ENCODE results near the gene COL20A1. TPM values are rescaled to one million over a fixed set of nuclear protein-coding genes. Genes with fewer than 3 reads are reported as not detected.
A peak's percentile ranks its signal among the peaks of the same experiment; 100 is the strongest.

Gene COL20A1
- total RNA-seq, 1 donor from 2014 or later: not detected

DNA sequence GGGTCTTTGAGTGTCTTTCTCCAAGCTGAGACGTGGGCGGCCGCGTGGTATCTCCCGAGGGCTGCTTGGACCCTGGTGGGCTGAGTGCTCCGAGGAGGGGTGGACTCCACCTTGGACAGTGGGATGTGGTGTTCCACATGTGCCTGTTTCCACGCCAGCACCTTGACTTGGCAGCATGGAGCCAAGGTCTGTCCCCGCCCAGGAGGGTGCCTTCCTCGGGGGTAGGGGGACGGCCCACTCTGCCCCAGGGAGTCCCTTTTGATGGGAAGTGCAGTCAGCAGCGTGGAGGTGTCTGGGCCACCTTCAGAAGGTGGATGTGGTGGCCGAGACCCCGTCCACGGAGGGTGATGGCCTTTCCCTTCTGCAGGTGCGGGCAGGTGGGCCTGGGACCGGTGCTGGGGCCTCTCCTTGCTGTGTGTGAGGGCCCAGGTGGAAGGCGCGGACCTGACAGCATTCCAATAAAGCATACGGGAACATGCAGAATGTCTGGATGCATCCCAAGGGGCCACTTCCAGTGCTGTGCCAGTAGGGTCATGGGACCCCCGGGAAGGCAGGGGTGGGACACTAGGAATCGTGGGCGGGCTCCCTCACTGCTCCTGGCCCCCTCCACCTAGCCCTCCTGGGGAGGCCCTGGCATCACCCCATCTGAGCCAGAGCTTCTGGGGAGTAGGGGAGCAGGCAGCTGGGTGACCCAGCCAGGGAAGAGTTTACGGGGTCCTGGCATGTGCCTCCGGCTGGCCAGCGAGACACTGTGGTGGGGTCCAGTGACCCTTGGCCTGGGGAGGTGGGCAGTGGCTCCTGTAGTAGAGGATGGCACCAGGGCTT is 3.5 kb upstream of the COL20A1 start:
- no peak for ATAC-seq
- no peak for DNase-seq (ENCODE audit: low spot score)

DNA sequence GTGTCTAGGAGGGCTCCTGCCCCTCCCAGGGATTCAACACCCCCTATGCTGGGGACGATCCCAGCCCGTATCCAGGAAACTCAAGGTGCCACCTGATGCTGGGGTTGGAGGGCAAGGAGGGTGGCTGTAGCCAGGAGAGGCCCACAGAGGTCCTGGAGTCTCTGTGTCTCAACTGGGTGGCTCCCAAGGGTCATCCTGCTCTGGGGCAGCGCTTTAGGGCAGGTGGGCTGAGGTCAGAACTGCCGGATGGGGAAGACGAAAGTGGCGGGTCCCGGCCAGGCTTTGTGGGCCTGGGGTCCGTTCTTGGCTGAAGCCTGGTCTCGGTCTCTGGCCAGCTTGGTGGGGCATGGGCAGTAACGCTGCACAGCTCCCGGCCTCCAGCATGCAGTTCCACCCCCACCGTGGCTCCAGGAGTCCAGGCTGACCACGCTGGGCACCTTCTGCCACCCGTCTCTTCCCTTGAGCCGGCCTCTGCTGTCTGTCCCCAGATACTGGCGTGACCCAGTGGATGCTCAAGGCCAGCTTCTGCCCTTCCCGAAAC is 2.8 kb upstream of the COL20A1 start:
- peak; percentile 6 for ATAC-seq
- no peak for DNase-seq (ENCODE audit: low spot score)

DNA sequence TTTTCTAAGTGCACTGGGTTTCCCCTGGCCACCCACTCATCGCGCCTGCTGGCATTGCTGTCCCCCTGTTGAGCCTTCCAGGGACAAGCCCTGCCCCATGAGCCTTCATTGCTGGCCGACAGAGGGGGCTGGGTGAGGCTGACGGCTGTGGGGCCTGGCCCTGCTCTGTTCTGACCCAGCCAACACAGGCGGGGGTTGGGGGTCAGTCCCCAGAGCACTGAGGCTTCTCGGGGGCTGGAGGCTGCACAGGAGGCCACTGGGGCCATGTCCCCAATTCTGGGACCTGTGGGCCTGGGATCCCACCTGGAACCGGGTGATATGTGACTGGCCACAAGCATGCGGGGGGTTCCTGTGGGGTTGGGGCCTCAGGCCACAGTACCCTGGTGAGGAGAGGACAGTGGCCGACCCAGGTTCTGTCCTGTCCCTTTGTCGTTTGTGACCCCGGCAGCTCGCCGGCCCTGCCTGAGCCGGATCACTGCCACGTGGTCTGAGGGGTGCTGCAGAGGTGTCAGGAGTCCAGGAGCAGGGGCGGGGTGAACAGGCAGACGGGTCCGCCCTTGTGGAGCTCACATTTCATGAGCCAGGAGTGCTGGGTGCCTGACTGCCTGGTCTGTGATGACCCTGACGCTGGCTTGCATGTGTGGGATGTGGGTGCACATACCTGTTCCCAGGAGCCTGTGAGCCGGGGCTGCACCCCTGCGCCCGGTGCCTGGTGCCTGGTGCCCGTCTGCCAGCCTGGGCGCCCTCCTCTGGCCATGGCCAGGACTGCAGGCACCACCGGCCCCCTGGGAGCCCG is 2.1 kb upstream of the COL20A1 start:
- peak; percentile 72 for ATAC-seq
- no peak for DNase-seq (ENCODE audit: low spot score)

DNA sequence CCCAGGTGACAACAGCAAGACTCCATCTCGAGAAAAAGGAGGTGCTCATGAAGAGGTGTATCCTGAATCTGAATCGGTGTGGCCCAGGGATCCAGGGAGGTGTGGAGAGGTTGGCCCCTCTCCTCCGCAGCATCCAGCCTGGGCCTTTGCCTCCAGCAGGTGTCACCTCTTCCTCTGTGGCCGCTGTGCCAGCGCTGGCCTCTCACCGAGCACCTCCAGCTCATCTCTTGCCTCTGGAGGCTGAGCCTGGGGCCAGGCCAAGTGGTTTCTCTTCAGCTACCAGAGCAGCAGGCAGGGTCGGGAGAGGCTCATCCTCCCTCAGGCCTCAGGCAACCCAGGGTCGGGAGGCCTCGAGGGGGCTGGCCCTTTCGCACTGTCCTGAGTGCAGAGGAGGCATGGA is 1.2 kb upstream of the COL20A1 start:
- ATAC-seq (no peak), DNase-seq (ENCODE audit: low spot score) (no peak)

DNA sequence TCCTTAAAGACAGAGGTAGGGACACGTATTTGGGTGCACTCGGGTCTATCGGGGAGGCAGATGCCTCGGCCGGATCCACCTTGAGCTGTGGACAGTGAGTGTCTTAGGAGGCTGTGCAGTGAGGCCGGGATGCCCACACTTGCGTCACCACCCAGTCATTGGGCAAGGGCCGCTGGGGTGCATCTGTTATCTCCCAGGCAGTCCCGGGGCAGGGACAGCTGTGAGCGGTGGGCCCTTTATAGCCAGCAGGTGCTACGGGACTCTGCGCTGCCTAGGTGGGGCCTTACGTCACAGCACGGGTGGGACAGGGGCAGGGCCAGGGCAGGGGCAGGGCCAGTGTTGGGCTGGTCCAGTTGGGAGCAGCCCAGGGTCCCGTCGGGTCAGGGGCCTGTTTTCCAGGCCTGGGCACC is 689 bp upstream of the COL20A1 start:
- ATAC-seq: no peak

DNA sequence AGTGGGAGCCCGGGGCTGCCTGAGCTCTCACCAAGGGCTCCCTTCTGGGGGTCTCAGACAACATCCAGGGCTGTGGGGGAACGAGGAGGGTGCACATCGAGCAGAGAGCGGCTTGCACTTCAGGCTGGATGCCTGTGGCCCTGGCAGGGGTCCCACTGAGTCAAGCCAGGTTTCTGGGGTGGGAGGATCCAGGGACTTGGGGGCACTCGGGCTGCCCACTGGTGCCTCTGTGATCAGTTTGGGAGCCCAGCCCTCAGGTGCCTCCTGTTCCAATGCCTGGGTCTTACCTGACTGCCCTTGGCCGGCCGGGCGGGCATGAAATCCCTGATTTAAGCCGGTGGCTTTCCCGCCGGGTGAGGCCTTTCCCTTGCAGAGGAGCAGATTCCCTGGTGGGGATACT is 470 bp downstream of the COL20A1 start:
- DNase-seq (ENCODE audit: low spot score): no peak
- no peak for ATAC-seq

More for the DNA sequence above, 689 bp upstream of the COL20A1 start:
- no peak for DNase-seq (ENCODE audit: low spot score)

DNA sequence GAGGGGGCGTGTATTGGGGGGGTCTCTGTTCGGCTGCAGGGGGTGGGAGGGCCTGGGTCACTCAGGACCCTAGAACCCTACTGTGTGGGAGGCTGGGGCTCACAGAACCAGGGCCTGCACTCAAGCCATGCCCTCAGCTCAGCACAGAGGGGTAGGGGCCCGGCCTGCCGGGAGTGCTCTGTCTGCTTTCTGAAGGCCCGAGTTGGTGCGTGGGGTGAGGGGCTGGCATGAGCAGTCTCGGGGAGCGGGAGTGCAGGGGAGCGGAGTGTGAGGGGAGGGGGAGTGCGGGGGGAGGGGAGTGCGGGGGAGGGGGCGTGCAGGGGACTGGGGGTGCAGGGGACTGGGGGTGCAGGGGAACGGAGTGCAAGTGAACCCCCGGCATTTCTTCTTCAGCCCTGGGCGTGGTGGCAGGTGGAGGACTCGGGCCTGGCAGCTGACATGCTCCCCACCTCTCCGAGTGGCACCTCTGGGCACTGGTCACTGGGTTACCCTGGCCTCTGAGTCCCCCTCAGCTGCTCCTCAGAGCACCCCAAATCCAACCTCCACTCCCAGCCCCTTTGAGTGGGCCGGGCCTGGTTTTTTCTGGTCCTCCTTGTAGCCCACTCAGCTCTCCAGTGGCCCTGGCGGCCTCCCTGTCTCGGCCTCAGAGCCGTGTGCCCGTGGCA is 1.0 kb downstream of the COL20A1 start:
- DNase-seq (ENCODE audit: low spot score) (no peak), ATAC-seq (no peak)

DNA sequence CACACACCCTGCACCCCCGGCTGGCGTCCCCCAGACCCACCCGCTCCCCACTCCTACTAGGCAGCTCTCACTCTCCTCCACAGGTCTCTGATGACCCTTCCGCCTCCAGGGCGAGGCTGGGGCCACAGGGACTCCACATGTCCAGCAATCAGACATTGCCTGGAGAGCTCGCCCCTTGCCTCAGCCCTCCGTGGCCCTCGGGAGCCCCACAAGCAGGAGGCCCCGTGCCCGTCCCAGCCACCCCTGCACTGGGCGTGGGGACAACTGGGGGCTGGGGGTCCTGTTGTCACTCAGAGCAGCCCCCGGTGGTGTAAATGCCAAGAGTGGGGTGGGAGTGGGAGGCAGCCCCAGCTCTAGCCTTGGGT is 1.5 kb downstream of the COL20A1 start:
- ATAC-seq (no peak), DNase-seq (ENCODE audit: low spot score) (no peak)

DNA sequence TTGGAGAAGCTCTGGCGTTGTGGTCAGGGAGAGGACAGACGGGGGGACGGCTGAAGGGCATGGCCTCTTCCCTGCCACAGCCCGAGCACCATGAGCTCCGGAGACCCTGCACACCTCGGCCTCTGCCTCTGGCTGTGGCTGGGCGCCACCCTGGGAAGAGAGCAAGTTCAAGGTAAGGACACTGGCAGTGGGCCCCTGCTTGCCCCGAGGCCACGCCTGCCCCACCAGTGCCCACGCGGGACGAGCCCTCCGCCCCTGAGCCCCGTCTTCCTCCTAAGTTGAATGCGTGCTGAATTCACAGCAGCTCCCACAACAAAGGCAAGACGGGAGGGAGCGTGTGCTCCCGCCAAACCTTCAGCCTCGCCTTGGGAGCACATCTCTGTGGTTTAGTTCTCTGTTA is 2.0 kb downstream of the COL20A1 start:
- ATAC-seq (no peak), DNase-seq (ENCODE audit: low spot score) (no peak)

DNA sequence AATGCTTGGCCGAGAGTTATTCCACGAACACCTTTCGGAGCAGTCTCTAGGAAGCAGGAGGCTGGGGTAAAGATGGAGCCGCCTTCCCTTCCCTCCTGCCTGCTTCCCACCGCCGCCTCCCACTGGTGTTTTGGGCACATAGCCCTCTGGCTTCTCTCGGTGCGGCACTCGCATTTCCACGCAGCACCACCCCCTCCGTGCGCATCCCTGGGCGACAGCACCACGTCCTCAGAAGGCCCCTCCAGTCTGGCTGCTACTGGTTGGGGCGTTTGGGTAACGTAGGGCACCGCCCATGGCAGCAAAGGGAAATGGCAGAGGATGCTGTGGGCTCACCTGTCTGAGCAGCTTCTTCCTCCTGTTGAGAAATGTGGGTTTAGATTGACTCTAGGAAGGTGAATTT is 2.4 kb downstream of the COL20A1 start:
- DNase-seq (ENCODE audit: low spot score) (no peak), ATAC-seq (no peak)

DNA sequence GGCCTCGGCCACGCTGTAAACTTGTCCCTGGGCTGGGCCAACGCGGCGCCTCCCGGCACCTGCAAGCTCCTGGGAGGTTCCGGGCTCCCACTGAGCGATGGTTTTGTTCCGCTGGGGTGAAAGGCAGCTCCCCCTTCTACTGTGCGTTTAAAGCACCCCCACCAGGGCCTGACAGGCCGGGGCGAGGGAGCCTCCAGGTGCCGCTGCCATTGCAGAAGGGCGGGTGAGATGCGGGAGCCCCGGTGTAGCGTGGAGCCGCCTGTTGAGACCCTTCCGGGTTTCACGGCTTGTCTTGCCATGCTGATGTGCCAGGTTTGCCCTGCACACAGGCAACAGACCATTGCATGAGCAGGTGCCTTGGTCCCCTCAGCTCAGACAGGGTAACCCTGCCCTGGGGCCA is 2.9 kb downstream of the COL20A1 start:
- DNase-seq (ENCODE audit: low spot score) (no peak), ATAC-seq (no peak)

DNA sequence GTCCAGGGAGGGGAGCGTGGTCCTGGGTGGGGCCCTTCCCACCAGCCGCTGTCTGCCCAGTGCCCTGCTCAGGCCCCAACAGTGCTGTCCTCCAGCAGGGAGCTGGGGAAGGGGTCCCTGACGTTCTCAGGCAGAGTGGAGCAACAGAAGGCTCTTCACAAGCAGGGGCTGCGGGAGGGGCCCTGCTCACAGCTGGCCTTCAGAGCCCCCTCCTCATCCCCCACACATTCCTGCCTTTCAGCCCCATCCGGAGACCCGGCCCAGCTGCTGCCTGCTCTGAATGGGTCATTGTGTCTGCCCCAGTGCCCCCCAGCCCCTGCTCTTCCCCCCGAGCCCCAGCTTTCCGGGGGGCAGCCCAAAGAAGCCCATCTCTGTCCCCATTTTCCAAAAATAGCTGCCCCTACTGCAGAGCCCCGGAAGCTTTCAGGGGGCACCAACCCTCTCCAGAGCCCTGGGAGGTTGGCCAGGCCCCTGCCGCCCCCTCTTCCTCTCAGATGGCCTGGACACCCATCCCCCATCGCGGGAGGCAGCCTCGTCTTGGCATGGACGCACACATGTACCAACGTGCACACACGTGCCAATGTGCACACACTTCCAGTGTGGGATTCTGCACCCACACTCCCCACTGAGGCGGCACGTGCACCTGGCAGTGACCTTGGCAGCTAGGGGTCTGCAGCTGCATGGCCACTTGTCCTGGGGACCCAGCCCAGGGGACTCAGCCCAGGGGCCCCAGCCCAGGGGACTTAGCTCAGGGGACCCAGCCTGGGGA is 3.7 kb downstream of the COL20A1 start:
- no peak for DNase-seq (ENCODE audit: low spot score)
- ATAC-seq: no peak

DNA sequence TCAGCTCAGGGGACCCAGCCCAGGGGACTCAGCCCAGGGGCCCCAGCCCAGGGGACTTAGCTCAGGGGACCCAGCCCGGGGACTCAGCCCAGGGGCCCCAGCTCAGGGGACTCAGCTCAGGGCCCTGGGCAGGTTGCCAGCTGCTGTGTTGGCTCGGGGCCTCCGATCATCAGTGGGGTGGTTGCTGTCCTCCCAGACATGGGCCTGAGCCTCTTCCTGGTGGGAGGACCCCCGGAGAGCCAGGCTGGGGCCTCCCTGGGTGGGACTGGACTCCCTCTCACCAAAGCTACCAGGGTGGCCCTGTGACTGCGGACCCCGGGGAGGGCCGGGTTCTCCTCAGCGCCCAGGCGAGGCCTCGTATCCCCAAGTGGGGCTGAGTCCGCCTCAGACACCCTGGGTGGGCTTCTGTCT is 4.4 kb downstream of the COL20A1 start:
- no peak for ATAC-seq
- no peak for DNase-seq (ENCODE audit: low spot score)

DNA sequence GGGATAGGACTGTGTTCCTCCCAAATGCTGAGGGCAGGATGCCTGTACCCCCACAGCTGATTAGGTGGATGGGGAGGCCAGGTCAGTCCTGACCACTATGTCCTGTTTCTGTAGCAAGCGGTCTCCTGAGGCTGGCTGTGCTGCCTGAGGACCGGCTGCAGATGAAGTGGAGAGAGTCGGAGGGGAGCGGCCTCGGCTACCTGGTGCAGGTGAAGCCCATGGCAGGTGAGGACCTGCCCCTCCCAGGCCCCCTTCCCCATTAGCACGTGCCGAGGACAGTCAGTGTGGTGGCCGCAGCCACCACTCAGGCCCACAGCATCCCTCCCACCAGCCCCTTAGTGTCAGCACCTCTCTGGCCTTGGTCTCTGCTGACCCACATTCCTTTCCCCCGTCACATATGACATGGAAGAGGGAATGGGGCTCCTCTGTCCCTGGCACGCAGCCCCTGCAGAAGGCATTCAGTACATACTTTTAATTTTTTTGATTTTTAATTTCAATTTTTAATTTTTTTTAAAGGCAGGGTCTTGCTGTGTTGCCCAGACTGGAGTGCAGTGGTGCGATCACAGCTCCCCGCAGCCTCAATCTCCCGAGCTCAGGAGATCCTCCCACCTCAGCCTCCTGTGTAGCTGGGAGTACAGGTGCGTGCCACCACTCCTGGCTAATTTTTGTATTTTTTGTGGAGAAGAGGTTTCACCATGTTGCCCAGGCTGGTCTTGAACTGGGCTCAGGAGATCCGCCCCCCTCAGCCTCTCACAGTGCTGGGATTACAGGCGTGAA is 5.0 kb downstream of the COL20A1 start:
- ATAC-seq: no peak
- DNase-seq (ENCODE audit: low spot score): no peak

DNA sequence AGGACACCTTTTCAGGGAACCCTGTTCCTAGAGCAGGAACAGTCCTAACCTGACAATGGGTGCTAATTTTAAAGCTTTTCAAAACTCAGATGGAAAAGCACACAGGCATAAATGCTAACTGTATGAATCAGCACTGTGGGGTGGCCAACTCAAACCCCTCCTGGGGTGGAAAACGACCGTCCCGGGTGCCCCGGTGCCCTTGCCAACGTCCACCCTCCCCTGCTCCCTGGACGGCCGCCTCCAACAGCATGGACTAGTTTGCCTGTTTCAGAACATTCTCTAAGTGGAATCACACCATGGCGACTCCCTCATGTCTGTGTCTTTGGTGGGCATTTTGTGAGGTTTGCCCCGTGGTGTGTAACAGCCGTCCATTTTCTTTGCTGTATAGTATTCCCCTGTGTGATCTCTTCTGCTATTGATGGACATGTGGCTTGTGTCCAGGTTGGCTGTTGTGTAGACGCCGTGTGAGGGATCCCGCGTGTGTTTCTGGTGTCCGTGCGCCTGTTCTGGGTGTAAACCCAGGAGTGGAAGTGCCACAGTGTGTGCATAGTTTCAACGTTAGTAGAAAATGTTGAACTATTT is 5.8 kb downstream of the COL20A1 start:
- ATAC-seq (no peak), DNase-seq (ENCODE audit: low spot score) (no peak)

DNA sequence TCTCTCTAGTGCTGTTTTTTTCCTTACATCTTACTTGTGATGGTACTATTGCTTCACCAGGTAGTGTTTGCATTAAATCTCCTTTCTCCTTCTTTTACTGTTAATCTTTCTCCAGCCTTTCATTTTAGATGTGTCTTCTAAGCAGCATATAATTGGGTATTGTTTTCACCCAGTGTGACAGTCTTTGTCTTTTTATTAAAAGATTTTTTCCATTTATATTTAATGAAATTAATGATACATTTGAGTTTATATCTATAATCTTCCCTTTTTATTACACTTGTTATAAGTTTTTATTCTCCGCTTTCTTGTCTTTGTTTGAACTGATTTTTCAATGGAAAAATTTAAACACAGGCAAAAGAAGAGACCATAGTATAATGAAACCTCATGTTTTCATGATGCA is 8.7 kb downstream of the COL20A1 start:
- DNase-seq (ENCODE audit: low spot score): no peak
- no peak for ATAC-seq

DNA sequence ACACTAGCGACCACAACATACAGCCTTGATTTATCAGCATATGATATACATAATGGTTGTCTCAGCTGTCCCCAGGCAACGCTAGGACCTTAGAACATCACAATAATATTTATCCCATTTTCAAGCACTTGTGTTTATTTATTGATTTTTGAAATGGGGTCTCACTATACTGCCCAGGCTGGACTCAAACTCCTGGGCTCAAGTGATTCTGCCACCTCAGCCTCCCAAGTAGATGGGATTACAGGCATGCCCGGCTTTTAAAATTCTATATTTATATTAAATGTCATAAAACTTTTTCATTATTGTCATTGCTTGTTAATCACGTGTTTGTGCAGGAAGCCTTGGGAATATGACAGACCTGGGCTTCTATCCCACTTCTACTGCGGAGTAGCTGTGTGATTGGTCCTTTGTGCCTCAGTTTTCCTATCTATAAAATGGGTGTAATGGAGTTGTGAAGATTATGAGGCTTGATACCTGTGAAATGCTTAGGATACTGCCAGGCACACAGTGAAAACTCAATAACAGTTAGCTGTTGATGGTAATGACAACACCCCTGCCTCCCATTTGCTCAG is 10.2 kb downstream of the COL20A1 start:
- ATAC-seq (no peak), DNase-seq (ENCODE audit: low spot score) (no peak)

DNA sequence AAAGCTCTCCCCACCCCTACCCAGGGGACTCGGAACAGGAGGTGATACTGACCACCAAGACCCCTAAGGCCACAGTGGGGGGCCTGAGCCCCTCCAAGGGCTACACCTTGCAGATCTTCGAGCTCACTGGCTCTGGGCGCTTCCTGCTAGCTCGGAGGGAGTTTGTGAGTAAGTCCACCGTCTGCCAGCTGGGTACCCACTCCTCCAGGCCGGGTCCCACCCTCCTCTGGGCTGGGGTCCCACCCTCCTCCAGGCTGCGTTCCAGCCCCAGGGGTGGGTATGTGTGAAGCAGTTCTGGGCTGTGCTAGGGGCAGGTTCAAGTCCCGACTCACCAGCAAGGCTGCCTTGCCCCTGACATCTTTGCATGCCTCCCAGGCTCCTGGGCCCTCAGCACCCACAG is 12.4 kb downstream of the COL20A1 start:
- DNase-seq (ENCODE audit: low spot score) (no peak), ATAC-seq (no peak)
